Peyer's patch (tissue), 4 donors: ENCODE measurements around the gene JPH2.

Experiments
- POLR2A ChIP-seq, 2 donors: fragments of 450-650 bp; IDR thresholded peaks; one replicate each; pipeline ENCODE4 v1.5.1; 2017; ENCODE audit warnings: antibody characterized with exemption in 2 of 2, mild to moderate bottlenecking in 2 of 2, moderate library complexity in 2 of 2
- TF ChIP-seq, protein P1 (sequence below), 6 experiments: fragments of 450-650 bp in 4 of 6; fragments of 200-600 bp in 2 of 6; sonication (generic) in 1 of 6; IDR thresholded peaks; one replicate each; pipeline ENCODE4 v1.5.1; 2017 to 2019; ENCODE audit warnings: antibody characterized with exemption in 6 of 6, mild to moderate bottlenecking in 3 of 6, moderate library complexity in 1 of 6

DNA sequence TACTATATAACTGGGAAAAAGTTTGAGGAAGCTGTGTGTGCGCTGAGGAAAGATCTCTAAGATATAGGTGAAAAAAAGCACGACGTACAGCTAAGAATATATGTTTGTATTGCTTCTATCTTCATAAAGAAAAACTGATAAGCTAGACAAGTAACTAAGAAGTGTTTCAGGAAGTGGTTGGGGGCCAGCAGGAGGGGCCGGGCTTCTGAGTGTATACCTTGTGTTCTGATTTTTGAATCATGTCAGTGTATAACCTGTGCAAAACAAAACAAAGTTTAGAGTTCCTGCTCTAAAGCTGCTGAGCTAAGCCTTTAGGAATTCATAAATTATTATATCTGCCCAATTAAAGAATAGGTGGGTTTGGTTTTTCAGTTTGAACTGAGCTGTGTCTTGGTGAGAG lies 31.5 kb upstream of the JPH2 start:
- TF ChIP-seq, protein P1, sequence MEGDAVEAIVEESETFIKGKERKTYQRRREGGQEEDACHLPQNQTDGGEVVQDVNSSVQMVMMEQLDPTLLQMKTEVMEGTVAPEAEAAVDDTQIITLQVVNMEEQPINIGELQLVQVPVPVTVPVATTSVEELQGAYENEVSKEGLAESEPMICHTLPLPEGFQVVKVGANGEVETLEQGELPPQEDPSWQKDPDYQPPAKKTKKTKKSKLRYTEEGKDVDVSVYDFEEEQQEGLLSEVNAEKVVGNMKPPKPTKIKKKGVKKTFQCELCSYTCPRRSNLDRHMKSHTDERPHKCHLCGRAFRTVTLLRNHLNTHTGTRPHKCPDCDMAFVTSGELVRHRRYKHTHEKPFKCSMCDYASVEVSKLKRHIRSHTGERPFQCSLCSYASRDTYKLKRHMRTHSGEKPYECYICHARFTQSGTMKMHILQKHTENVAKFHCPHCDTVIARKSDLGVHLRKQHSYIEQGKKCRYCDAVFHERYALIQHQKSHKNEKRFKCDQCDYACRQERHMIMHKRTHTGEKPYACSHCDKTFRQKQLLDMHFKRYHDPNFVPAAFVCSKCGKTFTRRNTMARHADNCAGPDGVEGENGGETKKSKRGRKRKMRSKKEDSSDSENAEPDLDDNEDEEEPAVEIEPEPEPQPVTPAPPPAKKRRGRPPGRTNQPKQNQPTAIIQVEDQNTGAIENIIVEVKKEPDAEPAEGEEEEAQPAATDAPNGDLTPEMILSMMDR (IDR thresholded peaks at IDR 0.05), result no peak
- TF ChIP-seq POLR2A (IDR thresholded peaks at IDR 0.05), result no peak
